ENCODE measurements around the gene QSOX2.

The QSOX2 gene

DNA sequence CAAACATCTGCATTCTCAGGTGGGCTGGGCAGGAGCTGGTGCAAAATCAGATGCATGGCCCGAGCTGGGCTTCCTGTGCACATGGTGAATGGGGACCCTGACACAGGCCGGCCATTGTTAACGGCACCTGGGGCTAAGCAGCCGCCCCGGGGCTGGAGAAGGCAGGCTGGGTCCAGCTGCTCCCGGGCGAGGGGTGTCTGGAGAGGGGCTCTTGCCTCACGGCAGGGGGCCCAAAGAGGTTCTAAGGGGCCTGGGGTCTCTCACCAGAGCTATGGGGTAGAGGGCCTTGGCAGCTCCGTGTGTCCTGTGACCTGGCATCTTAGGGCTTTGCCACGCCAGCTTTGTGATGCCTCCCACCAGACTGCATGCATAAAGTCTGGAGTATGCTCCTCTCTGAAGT lies 5.1 kb upstream of the QSOX2 start:
- DNase-seq (ENCODE audit: low spot score) = no peak
- in situ Hi-C loops (cut with MboI; ENCODE audit: low pct_unique_long_range_greater_than_20kb, low sequenced_read_pairs, unreplicated experiment) = no loop called here
- TF ChIP-seq, protein P1, sequence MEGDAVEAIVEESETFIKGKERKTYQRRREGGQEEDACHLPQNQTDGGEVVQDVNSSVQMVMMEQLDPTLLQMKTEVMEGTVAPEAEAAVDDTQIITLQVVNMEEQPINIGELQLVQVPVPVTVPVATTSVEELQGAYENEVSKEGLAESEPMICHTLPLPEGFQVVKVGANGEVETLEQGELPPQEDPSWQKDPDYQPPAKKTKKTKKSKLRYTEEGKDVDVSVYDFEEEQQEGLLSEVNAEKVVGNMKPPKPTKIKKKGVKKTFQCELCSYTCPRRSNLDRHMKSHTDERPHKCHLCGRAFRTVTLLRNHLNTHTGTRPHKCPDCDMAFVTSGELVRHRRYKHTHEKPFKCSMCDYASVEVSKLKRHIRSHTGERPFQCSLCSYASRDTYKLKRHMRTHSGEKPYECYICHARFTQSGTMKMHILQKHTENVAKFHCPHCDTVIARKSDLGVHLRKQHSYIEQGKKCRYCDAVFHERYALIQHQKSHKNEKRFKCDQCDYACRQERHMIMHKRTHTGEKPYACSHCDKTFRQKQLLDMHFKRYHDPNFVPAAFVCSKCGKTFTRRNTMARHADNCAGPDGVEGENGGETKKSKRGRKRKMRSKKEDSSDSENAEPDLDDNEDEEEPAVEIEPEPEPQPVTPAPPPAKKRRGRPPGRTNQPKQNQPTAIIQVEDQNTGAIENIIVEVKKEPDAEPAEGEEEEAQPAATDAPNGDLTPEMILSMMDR (IDR thresholded peaks at IDR 0.05; ENCODE audit: extremely low read depth, insufficient read depth, missing control alignments) = no peak

DNA sequence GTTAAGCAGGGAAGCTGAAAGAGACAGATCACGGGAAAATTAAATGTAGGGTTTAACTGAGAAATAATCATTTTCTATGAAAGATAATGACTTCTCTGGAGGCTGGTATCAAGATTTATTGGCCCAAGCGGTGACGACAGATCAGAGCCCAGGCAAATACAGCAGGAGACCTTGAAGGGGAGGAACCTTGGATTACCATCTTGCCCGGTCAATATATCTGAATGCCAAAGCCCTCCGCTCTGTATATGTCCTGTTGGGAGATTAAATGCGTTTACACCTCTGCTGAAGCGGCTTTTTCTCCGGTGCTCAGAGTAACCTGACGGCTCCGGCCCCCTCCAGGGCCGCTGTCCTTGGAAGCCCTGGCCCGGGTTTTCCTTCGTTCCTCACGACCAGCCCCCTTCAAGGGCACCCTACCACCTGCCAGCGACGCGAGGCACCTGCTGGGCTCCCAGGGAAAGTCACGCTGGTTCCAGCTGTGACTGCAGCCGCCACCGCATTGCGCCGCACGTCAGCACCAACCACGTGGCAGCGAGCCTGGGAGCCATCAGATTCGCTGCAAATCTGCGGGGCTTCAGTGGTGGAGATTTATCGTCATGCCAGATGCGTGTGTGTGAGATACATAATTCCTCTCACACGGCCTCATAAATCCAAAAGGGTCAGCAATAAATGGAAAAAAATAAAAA lies 4.4 kb upstream of the QSOX2 start:
- DNase-seq (ENCODE audit: low spot score) = no peak
- TF ChIP-seq, protein P1 (IDR thresholded peaks at IDR 0.05; ENCODE audit: extremely low read depth, insufficient read depth, missing control alignments) = no peak
- in situ Hi-C loops (cut with MboI; ENCODE audit: low pct_unique_long_range_greater_than_20kb, low sequenced_read_pairs, unreplicated experiment) = no loop called here

GRCh38 chr9:136248951-136249876 lies 3.6 kb upstream of the QSOX2 start:
- in situ Hi-C loops (cut with MboI; ENCODE audit: low pct_unique_long_range_greater_than_20kb, low sequenced_read_pairs, unreplicated experiment) = no loop called here
- no peak for DNase-seq (ENCODE audit: low spot score)
- TF ChIP-seq, protein P1 (IDR thresholded peaks at IDR 0.05; ENCODE audit: extremely low read depth, insufficient read depth, missing control alignments) = no peak

GRCh38 chr9:136247947-136248637 lies 2.5 kb upstream of the QSOX2 start:
- in situ Hi-C loops (cut with MboI; ENCODE audit: low pct_unique_long_range_greater_than_20kb, low sequenced_read_pairs, unreplicated experiment) = no loop called here
- no peak for DNase-seq (ENCODE audit: low spot score)
- TF ChIP-seq, protein P1 (IDR thresholded peaks at IDR 0.05; ENCODE audit: extremely low read depth, insufficient read depth, missing control alignments) = no peak

DNA sequence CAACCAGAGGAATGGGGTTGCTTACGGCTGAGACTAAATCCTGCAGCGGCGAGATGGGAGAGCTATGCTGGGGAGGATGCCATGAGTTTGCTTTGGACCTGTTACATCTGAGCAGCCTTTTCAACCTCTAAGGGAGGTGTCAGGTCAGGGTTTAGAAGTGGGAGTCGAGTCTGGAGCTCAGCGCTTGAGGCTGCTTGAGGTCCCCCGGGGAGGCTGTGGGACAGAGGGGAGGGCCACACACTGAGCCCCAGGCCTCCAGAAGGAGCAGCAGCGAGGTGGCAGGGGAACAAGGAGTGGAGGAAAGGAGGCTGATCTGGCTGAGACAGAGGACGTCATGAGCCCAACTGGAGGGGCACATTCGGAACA lies 1.9 kb upstream of the QSOX2 start:
- in situ Hi-C loops (cut with MboI; ENCODE audit: low pct_unique_long_range_greater_than_20kb, low sequenced_read_pairs, unreplicated experiment) = no loop called here
- DNase-seq (ENCODE audit: low spot score) = no peak
- TF ChIP-seq, protein P1 (IDR thresholded peaks at IDR 0.05; ENCODE audit: extremely low read depth, insufficient read depth, missing control alignments) = no peak

DNA sequence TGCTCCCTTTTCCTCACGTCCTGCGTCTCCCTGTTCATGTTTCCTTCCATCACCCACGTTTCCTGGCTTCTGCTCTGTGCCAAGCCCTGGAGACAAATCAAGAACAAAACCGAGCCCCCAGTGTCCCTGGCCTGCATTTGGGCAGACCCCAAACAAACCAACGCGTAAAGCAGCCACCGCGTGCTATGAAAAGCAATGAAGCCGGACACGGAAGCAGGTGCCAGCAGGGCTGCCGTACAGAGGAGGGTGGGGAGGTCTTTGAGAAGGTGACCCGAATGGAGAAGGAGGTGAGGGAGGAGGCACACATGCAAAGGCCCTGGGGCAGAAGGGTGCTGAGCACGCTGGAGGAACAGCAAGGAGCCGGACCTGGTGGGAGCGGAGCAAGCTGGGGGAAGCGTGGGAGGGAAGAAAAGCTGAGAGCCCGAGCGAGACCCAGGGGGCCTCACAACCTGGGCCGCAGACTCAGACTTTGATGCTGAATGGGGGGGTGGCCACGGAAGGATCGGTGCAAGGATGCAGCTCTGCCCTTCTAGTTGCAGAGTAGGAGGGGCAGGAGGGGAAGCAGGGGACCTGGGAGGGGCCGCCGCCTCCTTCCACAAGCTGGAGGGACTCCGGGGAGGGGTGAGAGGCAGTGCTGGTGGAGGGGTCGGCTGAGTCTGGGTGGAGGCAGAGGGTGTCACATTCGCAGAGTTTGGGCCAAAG lies 1.4 kb upstream of the QSOX2 start:
- no peak for DNase-seq (ENCODE audit: low spot score)
- in situ Hi-C loops (cut with MboI; ENCODE audit: low pct_unique_long_range_greater_than_20kb, low sequenced_read_pairs, unreplicated experiment) = no loop called here
- TF ChIP-seq, protein P1 (IDR thresholded peaks at IDR 0.05; ENCODE audit: extremely low read depth, insufficient read depth, missing control alignments) = no peak

Data from GM13977 (cell line).